Measurements from ENCODE around the gene CNBD2.

DNA sequence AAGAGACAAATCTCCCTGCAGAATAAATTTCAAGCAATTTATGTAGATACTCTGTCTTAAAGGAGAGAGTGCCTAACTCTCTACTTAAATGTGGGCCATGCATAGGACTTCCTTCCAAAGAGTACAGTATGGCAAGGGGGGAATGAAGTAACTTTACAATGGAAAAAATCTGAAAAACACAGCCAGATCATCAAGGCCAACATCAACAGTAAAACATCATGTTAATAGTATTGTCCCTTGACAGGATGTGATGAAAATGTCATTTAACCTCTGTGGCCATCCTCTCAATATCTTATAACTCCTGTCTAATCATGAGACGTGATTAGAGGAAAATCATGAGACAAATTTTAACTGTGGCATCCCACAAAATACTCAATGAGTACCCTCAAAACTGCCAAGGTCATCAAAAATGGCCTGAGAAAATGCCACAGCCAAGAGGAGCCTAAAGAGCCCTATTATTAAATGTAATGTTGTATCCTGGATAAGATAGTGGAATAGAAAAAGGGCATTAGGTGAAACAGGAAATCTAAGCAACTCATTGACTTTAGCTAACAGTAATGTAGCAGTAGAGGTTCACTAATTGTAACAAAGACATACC lies 47.5 kb downstream of the CNBD2 start:
- TF ChIP-seq CTCF (IDR thresholded peaks at IDR 0.05) (no peak), POLR2A (IDR thresholded peaks at IDR 0.05) (no peak)
